SK-N-MC (cell line): ENCODE measurements around the gene MEI1.

Experiments
- EZH2 ChIP-seq: fragments of 200-600 bp; sonication (generic); IDR thresholded peaks from one replicate; pipeline ENCODE4 v1.6.1; 2017; ENCODE audit warnings: antibody characterized with exemption
- POLR2AphosphoS5 ChIP-seq: IDR thresholded peaks from 2 replicates; pipeline ENCODE4 v1.6.1; 2012; ENCODE audit warnings: mild to moderate bottlenecking, low read depth, low read length, borderline replicate concordance

- TF ChIP-seq EZH2 (no peak), POLR2AphosphoS5 (no peak)
Observed at GRCh38 chr22:41661713-41662112, 37.6 kb upstream of the MEI1 start.
